HG03460 (cell line): ENCODE results near the gene ZNF234.
"Not testable (repeated sequence)": the region's sequence is repeated elsewhere in the genome, so short reads cannot be mapped to it uniquely, and the experiment has no call there.

Experiments used
- ATAC-seq: cut with Tn5 transposase; IDR thresholded peaks from one replicate; pipeline ENCODE4 v1.9.1; 2021; ENCODE audit not compliant: unreplicated experiment

Gene ZNF234

GRCh38 chr19:44180968-44181367 lies 39.6 kb downstream of the ZNF234 start:
- no peak for ATAC-seq

GRCh38 chr19:44182145-44182544 lies 40.8 kb downstream of the ZNF234 start:
- no peak for ATAC-seq

GRCh38 chr19:44190020-44190419 lies 48.7 kb downstream of the ZNF234 start:
- ATAC-seq = no peak

- no peak for ATAC-seq
Observed at GRCh38 chr19:44192127-44192526, 50.8 kb downstream of the ZNF234 start.

GRCh38 chr19:44196772-44197171 lies 55.4 kb downstream of the ZNF234 start:
- no peak for ATAC-seq

- ATAC-seq = no peak
Observed at GRCh38 chr19:44202470-44202869, 61.1 kb downstream of the ZNF234 start.

GRCh38 chr19:44202974-44203373 lies 61.6 kb downstream of the ZNF234 start:
- ATAC-seq = no peak

- not testable (repeated sequence) for ATAC-seq
Observed at GRCh38 chr19:44203877-44204276, 62.5 kb downstream of the ZNF234 start.

GRCh38 chr19:44204772-44205171 lies 63.4 kb downstream of the ZNF234 start:
- no peak for ATAC-seq

- peak; percentile 81 for ATAC-seq
Observed at GRCh38 chr19:44207126-44207803, 65.9 kb downstream of the ZNF234 start.
